Stimulated activated CD4-positive, alpha-beta T cell treated with anti-CD3 and anti-CD28 coated beads, Interleukin-4, amount 100 ng/mL, for 48 hours (primary cell): ENCODE measurements around the gene BFSP1.
A peak's percentile ranks its signal among the peaks of the same experiment; 100 is the strongest.

Experiments used
- DNase-seq, 2 donors: peaks; one replicate each; pipeline ENCODE4 v3.0.0-alpha.2; 2020; ENCODE audit warnings: low read depth in 2 of 2

The BFSP1 gene

DNA sequence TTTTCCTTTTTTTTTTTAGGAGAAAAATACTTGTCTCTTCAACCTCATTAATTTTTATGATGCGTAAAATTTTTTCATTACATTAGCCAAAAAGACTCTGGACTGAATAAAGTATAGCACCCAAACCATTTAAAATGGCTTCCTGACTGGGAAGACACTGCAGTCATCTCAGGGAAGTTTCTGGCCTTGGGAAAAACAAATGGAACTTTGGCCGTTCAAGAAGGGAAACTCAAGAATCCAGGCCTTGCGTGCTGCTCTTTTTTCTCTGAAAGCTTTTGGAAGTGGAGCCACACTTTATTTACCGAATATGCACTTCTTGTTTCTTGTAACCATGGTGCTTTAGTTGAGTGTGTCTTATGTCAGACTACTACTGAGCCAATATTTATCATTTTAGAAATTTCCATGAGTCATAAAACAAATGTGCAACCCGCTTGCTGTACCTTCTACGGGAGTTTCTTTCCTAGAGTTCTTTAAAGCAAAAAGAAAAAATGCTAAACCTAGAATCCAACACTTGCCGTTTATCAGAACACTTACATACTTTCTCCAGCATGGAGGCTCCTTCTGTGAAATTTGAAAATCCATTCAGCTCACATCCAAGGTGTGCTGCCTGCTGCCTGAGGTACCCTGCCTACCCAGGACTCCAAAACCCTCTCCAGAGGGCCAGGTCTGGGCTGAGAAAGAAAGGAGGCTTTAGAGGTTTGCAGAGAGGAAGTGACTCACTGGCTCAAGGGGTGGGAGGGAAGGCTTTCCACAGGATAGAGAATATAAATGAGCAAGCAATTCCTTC, 27.2 kb upstream of the BFSP1 start:
- peak in 1 of 2 donors; percentile 5 for DNase-seq

DNA sequence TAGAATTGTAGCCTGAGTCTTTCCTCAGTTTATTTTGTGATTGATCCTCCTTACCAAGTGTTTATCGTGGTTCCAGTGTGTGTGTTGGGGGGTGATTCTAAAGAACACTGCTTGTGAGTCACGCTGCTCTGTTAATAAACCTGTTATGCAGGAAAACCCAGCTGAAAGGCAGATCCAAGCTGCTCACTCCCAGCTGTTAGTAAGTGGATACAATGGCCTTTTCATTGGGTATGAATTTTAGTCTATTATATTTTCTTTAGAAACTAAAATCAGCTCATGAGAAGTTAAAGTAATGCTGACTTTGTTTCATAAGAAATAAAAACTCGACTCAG, 26.5 kb upstream of the BFSP1 start:
- no peak for DNase-seq

DNA sequence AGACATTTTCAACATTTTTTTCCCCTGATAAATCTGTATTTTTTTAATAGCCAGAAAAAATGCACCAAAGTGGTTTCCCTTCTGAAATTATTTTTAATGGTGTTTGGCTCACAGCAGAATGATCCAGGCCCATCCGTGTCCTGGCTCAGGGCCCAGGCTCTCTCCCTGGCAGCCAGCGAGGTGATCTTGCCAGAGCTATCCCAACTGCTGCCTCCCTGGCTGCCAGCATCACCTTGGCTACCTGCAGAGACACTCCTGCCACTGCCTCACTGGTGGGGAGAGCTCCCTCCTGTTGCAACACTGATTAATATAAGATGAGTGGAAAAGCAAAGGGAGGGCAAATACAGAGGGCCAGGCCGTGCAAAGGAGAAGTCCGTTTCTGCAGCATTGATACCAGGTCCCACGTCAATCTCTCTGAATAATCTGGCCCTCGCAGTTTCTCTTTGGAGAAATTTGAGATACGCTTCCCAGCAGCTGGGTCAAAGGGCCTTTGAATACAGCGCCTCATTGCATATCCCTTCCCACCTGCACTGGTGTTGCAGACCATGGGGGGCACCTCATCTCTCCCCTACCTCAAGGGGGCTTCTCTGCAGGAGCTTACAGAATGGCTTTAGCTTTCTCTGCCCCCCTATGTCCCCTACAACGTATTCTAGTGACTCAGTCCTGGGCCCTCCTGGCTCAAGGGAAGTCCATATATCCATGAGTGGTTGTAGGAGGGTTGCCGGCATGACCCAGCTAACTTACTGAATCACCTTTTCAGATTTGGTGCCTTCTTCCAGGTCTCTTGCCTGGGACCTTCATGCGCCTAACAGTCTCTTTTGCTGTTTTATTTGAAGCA, 25.9 kb upstream of the BFSP1 start:
- DNase-seq: no peak

DNA sequence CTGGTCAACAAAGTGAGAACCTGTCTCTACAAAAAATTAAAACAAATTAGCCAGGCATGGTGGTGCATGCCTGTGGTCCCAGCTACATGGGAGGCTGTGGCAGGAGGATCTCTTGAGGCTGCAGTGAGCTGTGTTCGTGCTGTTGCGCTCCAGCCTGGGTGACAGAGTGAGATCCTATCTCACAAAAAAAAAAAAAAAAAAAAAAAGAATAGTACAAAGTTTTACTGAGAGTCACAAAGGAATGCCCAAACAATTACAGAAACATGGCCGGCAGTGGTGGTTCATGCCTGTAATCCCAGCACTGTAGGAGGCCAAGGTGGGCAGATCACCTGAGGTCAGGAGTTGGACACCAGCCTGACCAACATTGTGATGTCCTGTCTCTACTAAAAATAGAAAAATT, 23.9 kb upstream of the BFSP1 start:
- no peak for DNase-seq

DNA sequence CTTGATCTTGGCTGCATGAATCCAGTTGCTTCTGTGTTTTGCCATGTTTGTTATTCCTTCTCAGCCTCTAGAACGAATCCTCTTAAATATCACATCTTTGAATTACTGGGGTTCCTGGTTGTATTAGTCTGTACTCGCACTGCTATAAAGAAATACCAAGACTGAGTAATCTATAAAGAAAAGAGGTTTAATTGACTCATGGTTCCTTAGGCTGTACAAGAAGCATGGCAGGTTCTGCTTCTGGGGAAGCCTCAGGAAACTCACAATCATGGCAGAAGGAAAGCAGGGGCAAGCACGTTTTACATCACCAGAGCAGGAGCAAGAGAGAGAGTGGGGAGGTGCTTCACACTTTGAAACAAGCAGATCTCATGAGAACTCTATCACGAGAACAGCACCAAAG, 18.0 kb upstream of the BFSP1 start:
- no peak for DNase-seq

DNA sequence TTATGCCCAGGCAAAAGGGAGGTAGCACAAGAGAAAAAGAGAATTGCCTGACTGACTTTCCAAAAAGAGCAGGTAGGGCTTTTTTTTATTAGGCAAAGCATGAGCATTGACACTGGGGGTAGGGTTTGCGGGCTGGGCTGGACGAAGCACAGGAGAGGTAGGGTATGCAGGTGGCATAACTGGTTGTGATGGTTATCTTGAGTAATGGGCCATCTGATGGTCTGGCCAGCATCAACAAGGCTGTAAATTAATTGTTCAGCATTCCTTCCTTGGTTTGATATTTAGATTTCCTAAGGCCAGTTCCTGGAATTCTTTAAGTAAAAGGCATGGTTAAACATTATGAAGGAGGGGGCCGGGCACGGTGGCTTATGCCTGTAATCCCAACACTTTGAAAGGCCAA, 13.9 kb upstream of the BFSP1 start:
- DNase-seq: no peak

DNA sequence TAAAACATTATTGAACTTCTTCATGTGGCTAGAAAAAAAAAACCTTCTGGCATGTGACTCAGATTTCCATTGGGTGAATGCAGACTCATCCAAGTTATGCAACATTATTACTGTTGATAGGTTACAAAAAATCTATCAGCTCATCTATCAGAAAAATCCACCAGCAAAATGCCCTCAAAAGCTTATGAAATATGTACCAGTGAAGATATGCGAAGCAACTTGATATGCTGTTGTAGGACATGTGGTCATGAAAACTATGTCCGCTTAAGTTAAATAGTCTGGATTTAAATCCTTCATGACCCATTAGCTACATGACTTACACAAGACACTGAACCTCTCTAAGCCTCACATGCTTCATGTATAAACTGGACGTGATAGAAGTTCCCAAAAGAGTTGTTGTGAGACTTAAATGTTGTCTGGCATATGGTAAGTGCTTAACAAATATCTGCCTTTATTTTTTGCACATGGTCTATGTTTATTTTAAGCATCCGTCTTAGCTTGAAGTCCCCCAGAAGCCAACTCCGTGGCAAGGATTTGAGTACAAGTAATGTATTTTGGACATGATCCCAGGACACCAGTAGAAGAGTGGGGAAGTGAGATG, 12.5 kb upstream of the BFSP1 start:
- DNase-seq: no peak

DNA sequence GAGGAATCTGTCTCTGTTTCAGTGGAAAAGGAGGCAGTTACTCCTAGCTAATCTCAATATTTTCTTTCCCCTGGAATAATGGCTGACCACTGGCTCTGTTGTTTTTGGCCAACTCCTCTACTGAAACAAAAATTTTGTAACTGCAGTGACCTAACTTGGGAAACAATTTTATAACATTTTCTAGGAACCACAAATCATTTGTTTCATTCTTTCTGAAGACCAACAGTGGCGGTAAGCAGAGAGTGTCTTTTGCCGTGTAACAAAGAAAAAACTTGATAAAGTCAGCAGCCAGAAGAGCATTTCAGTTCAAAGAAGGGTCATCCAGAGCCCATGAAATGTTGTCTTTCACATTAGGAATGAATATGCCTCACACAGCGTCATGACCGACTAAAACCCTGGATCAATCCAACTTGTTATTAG, 11.8 kb upstream of the BFSP1 start:
- no peak for DNase-seq

DNA sequence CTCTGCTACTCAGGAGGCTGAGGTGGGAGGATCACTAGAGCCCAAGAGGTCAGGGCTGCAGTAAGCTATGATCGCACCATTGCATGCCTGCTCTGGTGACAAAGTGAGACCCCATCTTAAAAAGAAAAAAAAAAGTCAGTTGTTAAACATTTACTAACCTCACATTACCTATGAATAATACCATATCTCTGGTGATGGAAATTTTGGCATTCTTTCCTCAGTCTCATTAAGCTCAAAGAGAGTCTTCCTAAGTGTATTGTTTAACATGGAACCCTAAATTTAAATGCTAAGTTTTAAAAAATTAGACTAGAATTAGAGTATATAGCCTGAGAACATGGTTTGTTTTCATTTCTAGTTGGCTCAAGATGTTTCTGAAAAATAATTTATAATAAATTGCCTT, 11.3 kb upstream of the BFSP1 start:
- no peak for DNase-seq

DNA sequence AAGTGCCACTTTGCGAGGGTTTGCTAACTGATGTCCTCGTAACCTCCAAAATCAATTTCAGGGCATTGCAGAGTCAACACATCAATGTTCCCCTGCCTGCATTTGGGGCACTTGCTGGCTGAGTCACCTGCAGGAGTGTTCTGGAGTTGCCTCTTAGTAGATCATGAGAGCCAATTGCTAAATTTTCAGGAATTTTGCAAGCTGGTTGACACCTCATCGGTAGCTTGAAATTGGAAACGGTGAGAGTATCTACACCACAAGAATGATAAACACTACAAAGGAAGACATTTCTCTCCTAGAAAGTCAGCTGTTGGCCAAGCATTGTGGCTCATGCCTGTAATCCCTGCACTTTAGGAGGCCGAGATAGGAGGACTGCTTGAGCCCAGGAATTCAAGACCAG, 10.8 kb upstream of the BFSP1 start:
- DNase-seq: no peak

DNA sequence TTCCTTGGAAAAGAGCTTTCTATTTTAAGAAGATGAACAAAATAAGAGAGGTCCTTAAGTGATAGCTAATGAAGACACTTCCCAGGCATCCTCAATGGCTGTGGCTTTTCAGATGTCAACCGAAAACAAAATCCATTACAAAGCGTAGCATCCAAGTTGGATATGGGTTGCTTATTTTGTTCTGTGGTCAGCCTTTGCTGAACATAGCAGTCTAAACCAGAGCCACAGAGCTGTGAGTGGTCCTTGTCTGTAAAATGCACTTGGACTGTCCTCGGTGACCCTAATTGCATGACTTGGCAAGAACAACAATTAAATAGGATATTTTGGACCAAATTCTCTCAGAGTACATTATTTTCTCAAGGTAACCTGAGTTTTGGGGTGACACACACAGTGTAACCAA, 10.4 kb upstream of the BFSP1 start:
- DNase-seq: no peak

DNA sequence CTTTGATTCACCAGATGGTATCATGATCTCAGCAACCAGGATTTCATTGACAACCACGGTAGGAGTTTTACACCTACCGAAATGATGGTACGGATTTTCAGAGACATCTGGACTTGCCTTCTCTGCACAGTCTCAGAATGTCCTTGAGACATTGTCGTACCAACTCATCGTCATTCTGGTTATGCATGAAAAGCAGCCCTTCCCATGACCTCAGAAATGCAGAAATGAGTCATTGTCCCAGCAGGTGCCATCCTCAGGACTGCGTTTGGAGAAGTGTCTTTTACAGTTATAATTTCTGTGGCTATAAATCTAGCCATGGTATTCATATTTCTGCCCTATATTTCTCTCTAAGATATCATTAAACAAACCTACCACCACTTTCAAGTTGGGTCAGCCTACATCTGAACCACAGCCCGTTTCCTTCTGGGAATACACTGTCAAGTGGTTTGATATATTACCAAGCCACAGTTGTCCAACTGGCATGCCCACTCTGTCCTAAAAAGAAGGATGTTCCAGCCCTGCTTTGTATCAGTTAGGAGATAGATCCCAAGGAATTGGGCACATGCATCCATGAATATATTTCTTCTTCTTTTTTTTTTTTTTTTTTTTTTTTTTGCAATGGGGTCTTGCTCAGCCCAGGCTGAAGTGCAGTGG, 7.5 kb upstream of the BFSP1 start:
- no peak for DNase-seq

DNA sequence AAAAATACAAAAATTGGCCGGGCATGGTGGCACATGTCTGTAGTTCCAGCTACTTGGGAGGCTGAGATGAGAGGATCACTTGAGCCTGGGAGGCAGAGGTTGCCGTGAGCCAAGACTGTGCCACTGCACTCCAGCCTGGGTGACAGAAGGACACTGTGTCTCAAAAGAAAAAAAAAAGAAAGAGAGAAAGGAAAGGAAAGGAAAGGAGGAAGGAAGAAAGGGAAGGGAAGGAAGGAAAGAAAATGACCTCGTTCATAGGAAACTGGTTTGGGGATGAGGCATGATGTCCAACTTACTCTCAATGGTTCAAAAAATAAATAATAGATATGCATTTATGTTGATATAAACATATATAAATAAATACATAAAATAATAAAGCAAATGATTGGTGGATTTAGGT, 6.8 kb upstream of the BFSP1 start:
- no peak for DNase-seq

DNA sequence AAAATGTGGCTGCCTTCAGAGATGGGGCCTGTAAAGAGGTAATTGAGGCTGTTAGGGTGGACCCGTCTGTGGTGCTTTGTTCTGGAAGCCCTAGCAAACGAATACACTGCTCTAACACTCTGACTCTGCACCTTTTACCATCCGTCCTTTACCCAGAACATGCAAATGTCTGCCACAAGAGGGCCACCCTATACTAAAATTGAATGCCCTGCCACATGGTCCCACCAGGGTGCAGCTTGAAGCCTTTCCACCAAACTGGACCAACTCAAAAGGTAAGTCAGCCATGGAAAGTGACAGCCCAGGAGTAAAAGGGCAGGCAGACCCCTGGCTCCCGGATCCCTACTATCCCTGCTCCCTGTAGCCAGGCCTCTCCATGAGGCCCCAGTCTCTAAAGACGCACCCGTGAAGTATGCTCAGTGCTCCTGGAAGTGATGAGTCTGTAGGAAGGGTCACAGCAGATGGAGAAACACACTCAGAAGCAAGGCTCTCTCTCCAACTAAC, 5.8 kb upstream of the BFSP1 start:
- DNase-seq: peak; percentile 32 to 57

DNA sequence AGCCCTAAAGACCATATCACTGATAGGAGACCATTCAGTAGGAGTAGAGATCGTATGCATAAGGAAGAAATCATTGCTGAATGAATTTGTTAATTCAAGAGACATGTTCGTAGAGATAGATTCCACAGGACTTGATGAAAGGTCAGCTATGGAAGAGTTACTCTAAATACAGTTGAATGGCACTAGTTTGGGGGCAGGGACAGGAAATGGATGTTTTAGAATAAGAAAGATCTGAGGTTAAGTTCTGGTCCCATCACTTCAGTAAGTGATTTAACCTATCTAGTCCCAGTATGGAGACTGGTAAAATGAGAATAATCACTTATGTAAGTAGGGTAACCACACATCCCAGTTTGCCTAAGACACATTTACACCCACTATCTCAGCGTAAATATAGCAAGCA, 2.9 kb upstream of the BFSP1 start:
- no peak for DNase-seq

DNA sequence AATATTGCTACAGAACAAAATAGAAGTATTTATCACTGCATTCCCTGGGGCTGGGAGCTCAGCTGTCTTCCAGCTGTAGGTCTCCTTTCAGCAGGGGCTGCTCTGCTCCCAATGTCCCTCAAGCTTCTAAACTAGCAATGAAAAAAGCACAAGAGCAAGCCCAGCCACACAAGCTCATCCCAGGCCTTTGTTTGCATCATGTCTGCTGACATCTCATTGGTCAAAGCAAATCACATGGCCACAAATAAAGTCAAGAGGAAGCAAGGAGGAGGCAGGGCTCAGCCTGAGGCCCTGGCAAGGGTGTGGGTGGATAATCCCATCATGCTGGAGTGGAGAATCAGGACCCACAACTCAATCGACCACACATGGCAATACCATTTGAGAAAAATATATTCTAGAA, 2.2 kb upstream of the BFSP1 start:
- DNase-seq: no peak

DNA sequence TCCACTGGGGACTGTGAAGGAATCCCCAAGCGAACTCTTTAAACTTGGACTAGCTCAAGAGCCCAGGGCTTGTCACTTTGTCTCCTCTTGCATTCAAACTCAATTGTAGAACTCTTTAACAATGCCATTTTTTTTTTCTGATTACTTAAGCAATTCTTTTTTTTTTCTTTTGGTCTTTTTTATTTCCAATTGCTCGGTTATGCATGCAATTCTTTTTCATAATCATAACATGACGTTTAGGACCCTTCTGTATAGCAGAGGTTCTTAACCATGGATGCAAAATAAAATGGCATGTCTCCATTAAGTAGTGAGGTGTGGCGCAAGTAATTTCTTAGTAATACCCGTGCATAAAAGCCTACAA, 466 bp upstream of the BFSP1 start:
- no peak for DNase-seq

DNA sequence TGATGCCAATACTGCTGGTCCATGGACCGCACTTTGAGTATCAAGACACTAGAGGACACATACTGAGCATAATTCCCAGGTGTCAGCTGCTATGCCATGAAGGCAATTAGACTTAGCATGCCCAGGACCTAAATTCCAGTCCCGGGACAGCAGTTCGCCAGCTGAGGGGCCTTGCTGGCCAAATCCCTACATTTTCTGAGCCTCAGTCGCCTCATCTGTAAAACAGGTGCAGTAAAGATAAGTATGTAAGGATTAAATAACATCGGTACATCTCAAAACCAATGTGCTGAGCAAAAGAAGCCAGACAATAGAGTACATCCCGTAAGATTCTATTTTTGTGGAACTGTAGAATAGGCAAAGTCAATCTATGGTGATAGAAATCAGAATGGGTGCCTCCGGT, 1.0 kb downstream of the BFSP1 start:
- no peak for DNase-seq

DNA sequence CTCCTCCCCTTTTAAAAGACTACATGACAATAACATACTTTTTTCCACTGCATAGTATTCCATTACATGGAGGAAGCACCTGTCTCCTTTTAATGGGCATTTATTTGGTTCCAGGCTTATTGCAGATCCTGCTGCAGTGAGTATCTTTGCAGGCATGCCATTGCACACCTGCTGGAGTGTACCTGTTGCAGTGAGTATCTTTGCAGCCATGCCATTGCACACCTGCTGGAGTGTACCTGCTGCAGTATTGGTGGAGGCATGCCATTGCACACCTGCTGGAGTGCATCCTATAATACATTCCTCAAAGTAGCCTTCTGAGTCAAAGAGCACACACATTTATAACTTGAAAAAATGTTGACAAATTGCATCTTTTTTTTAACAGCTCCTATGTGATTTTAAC, 1.6 kb downstream of the BFSP1 start:
- DNase-seq: no peak

DNA sequence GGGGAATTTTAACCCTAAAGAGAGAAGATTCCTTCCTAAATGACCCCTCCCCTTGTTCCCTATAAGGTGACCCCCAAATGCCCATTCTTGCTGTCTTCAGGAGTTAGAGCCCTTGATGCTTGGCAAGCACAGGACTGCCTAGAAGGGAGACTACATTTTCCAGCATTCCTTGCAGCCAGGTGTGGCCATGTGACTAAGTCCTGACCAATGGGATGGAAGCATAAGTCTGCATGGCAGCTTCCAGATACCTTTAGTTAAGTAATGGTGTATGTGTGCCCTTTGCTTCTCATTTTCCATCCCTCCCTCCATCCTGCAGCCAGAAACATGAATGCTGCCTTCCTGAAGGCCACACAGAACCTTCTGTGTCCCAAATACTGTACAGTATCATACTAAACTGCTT, 5.5 kb downstream of the BFSP1 start:
- no peak for DNase-seq

DNA sequence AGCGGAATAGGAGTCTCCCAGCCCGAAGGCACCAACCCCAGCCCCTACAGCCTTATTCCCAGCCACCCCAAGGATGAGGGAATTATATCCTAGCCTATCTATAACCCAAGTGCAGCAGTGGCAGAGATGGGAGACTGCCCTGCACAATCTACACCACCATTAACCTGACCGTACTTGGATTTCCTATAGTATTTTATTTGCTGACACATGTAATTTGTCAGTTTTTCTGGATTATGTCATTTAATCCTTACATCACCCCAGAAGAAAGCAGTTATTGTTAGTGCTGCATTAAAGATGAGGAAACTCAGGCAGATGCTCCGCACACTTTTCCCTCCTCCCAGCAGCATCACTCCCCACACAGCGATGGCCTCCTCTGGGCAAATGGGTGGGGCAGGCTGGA, 6.0 kb downstream of the BFSP1 start:
- no peak for DNase-seq

DNA sequence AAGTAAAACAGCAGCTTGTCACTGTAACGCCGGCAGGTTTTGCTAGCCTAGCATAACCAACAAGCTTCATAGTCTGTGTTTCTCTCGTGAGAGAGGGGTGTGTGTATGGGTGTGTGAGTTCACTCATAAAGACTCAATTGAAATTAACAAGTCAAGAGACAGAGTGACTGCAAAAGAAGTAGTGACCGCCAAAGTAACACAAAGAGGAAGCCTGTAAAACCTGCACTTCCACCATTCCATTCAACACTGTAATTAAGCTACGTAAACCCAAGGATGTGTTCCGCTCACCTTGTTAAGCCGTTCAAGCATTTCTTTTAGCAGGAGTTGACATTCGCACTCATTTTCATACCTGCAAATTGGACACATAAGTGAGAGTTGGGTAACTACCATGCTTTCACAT, 6.6 kb downstream of the BFSP1 start:
- no peak for DNase-seq
